Neuronal stem cell (in vitro differentiated cells): Measurements from ENCODE around the gene R3HCC1L. TPM values are rescaled to one million over a fixed set of nuclear protein-coding genes. Genes with fewer than 3 reads are reported as not detected.
A peak's percentile ranks its signal among the peaks of the same experiment; 100 is the strongest.

Experiments used
- DNase-seq: peaks from one replicate; pipeline ENCODE4 v3.0.0-alpha.2; 2013; ENCODE audit warnings: low spot score
- H2AFZ ChIP-seq: one replicate; pipeline ENCODE4 v1.6.1; 2013; ENCODE audit warnings: mild to moderate bottlenecking, low read length, inconsistent platforms
- H2AK5ac ChIP-seq: 2 replicates; pipeline ENCODE4 v1.6.1; 2013; ENCODE audit warnings: low read depth, mild to moderate bottlenecking, inconsistent platforms, low read length, moderate library complexity, mixed read lengths
- H2BK120ac ChIP-seq: 2 replicates; pipeline ENCODE4 v1.6.1; 2013; ENCODE audit warnings: low read depth, mild to moderate bottlenecking, inconsistent platforms, low read length, moderate library complexity, mixed read lengths
- H2BK12ac ChIP-seq: one replicate; pipeline ENCODE4 v1.6.1; 2013; ENCODE audit warnings: low read length, inconsistent platforms
- H2BK15ac ChIP-seq: 2 replicates; pipeline ENCODE4 v1.6.1; 2013; ENCODE audit warnings: mild to moderate bottlenecking, low read length, inconsistent platforms, mixed read lengths
- H2BK5ac ChIP-seq: one replicate; pipeline ENCODE4 v1.6.1; 2013; ENCODE audit warnings: inconsistent platforms, mild to moderate bottlenecking, low read length, moderate library complexity
- H3K14ac ChIP-seq: one replicate; pipeline ENCODE4 v1.6.1; 2013; ENCODE audit warnings: low read length, inconsistent platforms
- H3K18ac ChIP-seq: 2 replicates; pipeline ENCODE4 v1.6.1; 2013; ENCODE audit warnings: low read length, inconsistent platforms
- H3K23ac ChIP-seq: 2 replicates; pipeline ENCODE4 v1.6.1; 2013; ENCODE audit warnings: low read depth, mild to moderate bottlenecking, mixed read lengths, low read length, inconsistent platforms; ENCODE audit not compliant: poor library complexity
- H3K27ac ChIP-seq: replicated peaks from 3 replicates; pipeline ENCODE4 v1.5.1; 2013; ENCODE audit warnings: low read length, inconsistent platforms
- H3K27me3 ChIP-seq, 3 experiments: 2 replicates each; pipeline ENCODE4 v1.6.1; 2013; ENCODE audit warnings: low read length in 3 of 3, mild to moderate bottlenecking in 2 of 3, inconsistent platforms in 1 of 3, low read depth in 1 of 3, mixed read lengths in 1 of 3, moderate library complexity in 1 of 3; ENCODE audit not compliant: control insufficient read depth in 3 of 3, insufficient read depth in 3 of 3
- H3K36me3 ChIP-seq, 2 donors: replicated peaks in 1 of 2; 2 replicates each; pipeline ENCODE4 v1.6.1; 2013; ENCODE audit warnings: low read length in 2 of 2; ENCODE audit not compliant: control insufficient read depth in 2 of 2, insufficient read depth in 2 of 2
- H3K4ac ChIP-seq: 2 replicates; pipeline ENCODE4 v1.6.1; 2013; ENCODE audit warnings: inconsistent platforms, mild to moderate bottlenecking, low read length, moderate library complexity
- H3K4me1 ChIP-seq, 2 donors: 1 replicate in 1 of 2; 2 replicates in 1 of 2; pipeline ENCODE4 v1.6.1; 2013; ENCODE audit warnings: low read length in 2 of 2, low read depth in 1 of 2; ENCODE audit not compliant: control insufficient read depth in 2 of 2, insufficient read depth in 1 of 2
- H3K4me2 ChIP-seq: one replicate; pipeline ENCODE4 v1.6.1; 2013; ENCODE audit warnings: mild to moderate bottlenecking, low read length, inconsistent platforms; ENCODE audit not compliant: insufficient read depth, poor library complexity, severe bottlenecking
- H3K4me3 ChIP-seq, 2 donors: 2 replicates each; pipeline ENCODE4 v1.5.1; 2013; ENCODE audit warnings: low read length in 2 of 2, mild to moderate bottlenecking in 2 of 2, inconsistent platforms in 1 of 2, moderate library complexity in 1 of 2
- H3K79me1 ChIP-seq: one replicate; pipeline ENCODE4 v1.6.1; 2013; ENCODE audit warnings: low read depth, mild to moderate bottlenecking, inconsistent platforms, low read length, moderate library complexity
- H3K9ac ChIP-seq: one replicate; pipeline ENCODE4 v1.6.1; 2013; ENCODE audit warnings: mild to moderate bottlenecking, low read depth, low read length, inconsistent platforms; ENCODE audit not compliant: poor library complexity
- H3K9me3 ChIP-seq, 2 donors: replicated peaks in 1 of 2; 2 replicates each; pipeline versions ENCODE3 to v1.6.1; 2013; ENCODE audit warnings: low read length in 2 of 2, mild to moderate bottlenecking in 2 of 2, inconsistent platforms in 1 of 2, low read depth in 1 of 2, mixed read lengths in 1 of 2, moderate library complexity in 1 of 2; ENCODE audit not compliant: control insufficient read depth in 2 of 2, insufficient read depth in 1 of 2
- H4K8ac ChIP-seq: one replicate; pipeline ENCODE4 v1.6.1; 2013; ENCODE audit warnings: low read depth, mild to moderate bottlenecking, inconsistent platforms, low read length, moderate library complexity
- H4K91ac ChIP-seq: one replicate; pipeline ENCODE4 v1.6.1; 2013; ENCODE audit warnings: low read length, low read depth, mild to moderate bottlenecking, inconsistent platforms; ENCODE audit not compliant: poor library complexity
- WGBS, 2 donors: extraction: QIAGEN DNeasy Blood & Tissue Kit; methylation state at CpG; one replicate each; pipeline ENCODE4 v1.1.7; 2013; ENCODE audit warnings: missing lambda C conversion rate in 2 of 2, mixed read lengths in 1 of 2; ENCODE audit not compliant: insufficient read length in 2 of 2, insufficient replicate concordance in 1 of 2; ENCODE audit errors: extremely low coverage in 2 of 2; 5-methylcytosine and 5-hydroxymethylcytosine counted together
- polyA plus RNA-seq, 2 experiments: library from polyadenylated mRNA; stranded (reverse); fragments of 200-250 nt; gene quantifications; one replicate each; pipeline ENCODE4 v1.2.3, GENCODE V29; 2013

R3HCC1L gene
- polyA plus RNA-seq (2013, experiment 1 of 2), result 11.6 TPM
- polyA plus RNA-seq (2013, experiment 2 of 2), result 12.3 TPM

DNA sequence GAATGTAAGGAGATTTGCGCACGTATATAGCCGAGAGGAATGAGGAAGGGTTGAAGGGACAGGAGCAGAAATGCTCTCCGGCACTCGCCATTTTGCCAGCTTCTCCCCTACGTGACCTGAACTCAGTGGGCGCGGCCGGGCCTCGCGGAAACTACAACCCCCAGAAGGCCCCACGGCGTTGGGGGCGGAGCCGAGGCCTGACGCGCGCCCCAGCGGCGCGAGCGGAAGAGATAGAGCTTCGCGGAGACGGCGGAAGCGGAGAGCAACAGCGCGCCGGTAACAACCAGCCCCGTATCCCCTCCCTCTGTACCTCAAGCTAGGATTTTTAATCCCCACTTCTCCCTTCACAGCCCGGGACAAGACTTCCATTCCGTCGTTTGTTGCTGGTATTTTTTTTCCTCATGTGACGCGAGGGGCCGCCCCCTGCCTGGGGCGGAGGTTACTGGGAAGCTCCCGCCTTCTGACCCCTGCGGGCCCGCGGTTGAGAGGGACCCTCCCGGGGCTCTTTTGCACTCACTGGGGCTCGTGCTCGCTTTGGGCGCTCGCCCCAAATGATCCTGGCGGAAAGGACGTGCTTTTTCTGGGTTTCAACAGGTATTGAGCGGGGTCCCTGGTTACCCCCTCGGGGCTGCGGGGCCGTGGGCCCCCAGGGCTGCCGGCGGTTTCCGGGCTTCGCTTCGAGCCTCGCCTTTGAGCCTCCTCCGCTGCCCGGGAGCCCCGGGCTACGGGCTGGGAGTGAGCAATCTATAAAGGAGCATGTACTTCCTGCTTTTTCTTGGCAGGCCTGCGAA is at the start of gene R3HCC1L:
TSS of gene R3HCC1L (plus strand) at position 227 of the 791 bp plus-strand sequence. CDS start 73,458 bp downstream, outside the sequence.
- peak within 1 kb of the TSS; percentile 81 for H2AFZ ChIP-seq

GRCh38 chr10:98085238-98085637 is 49.2 kb upstream of the R3HCC1L start:
- Histone ChIP-seq H3K18ac (no peak overlapping the region), H2AFZ (no peak overlapping the region), H3K27me3 (peaks cover 0 to 23% (median 0%) of the 10 kb centered on the region in 3 experiments), H3K4me3 (no peak overlapping the region), H3K79me1 (no peaks in the 10 kb centered on the region), H3K27ac (no peak overlapping the region), H3K4me1 (no peaks in the 10 kb centered on the region), H4K8ac (no peak overlapping the region), H3K4ac (no peak overlapping the region), H2BK12ac (no peak overlapping the region), H3K9ac (no peak overlapping the region), H2AK5ac (no peak overlapping the region), H4K91ac (no peak overlapping the region), H3K23ac (no peak overlapping the region), H3K14ac (no peak overlapping the region), H2BK120ac (no peak overlapping the region), H3K36me3 (no peaks in the 10 kb centered on the region), H2BK5ac (no peak overlapping the region), H3K9me3 (no peaks in the 10 kb centered on the region), H2BK15ac (no peak overlapping the region), H3K4me2 (no peak overlapping the region)
- no CpG with 5 or more reads among the region's 4 CpGs for WGBS, 2 donors
- DNase-seq, result no peak

More for the DNA sequence above, at the start of gene R3HCC1L:
- H2BK15ac ChIP-seq, result no peak within 1 kb of the TSS
- peak within 1 kb of the TSS; percentile 70 for H3K18ac ChIP-seq
- peak; percentile 81 for DNase-seq
- H3K27me3 ChIP-seq, result no peaks in the 10 kb centered on the region
- no peaks in the 10 kb centered on the region for H3K79me1 ChIP-seq
- H2BK12ac ChIP-seq, result no peak within 1 kb of the TSS
- H3K23ac ChIP-seq, result peak within 1 kb of the TSS; percentile 70
- H3K14ac ChIP-seq, result no peak within 1 kb of the TSS
- peak within 1 kb of the TSS; percentile 72 to 83 for H3K4me3 ChIP-seq
- no peak within 1 kb of the TSS for H2BK120ac ChIP-seq
- peak within 1 kb of the TSS; percentile 82 for H3K9ac ChIP-seq
- no peak within 1 kb of the TSS for H4K91ac ChIP-seq
- peak within 1 kb of the TSS; percentile 70 for H2BK5ac ChIP-seq
- H3K9me3 ChIP-seq, result peaks cover 0 to 5% of the 10 kb centered on the region in 2 donors
- no peaks in the 10 kb centered on the region for H3K36me3 ChIP-seq
- no peak within 1 kb of the TSS for H2AK5ac ChIP-seq
- no peak within 1 kb of the TSS for H4K8ac ChIP-seq
- H3K4me2 ChIP-seq, result peak within 1 kb of the TSS; percentile 59
- peak within 1 kb of the TSS; percentile 82 for H3K27ac ChIP-seq
- H3K4ac ChIP-seq, result no peak within 1 kb of the TSS
- peaks cover 0 to 3% of the 10 kb centered on the region in 2 donors for H3K4me1 ChIP-seq
- WGBS, 2 donors, result no CpG with 5 or more reads among the region's 64 CpGs

DNA sequence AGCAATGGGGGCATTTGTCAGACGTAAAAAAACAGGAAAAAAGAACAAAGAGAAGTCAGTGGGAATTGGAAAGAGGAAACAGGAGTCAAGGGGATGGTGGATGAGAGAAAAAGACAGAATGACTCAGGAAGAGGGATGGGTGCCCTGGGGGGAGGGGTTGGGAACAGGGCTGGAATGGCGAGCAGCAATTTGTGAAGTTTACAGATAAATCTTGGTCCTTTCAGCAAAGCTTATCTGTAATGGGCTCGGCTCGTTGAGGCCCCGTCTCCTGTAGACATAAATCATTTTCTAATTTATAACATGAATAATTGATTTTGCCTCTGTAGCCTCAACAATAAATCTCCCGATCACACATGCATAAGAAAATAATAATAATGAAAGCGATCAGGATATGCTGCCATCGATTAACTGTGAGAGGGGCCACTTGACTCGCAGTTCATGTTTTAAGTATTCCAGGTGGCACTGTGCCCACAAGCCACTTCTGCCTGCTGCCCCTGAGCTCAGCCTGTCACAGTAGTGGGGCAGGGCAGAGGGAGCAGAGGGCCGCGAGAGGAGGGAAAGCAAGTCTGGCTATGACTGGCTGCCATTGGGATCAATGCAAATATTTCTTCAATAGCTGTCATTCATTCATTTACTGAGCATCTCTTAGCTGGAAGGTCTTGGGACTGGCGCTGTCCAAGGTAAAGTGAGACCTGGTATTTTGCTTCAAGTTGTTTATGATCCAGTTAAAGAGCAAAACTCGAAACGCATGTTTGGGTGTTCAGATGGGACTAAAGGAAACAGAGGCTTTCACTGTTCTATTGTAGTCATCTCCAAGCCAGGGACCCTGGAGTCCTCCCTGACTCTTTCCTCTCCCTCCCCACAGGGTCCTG is 47.4 kb upstream of the R3HCC1L start:
- no peaks in the 10 kb centered on the region for H3K36me3 ChIP-seq
- H2BK5ac ChIP-seq, result no peak overlapping the region
- H2BK12ac ChIP-seq, result no peak overlapping the region
- no peaks in the 10 kb centered on the region for H3K79me1 ChIP-seq
- no peak overlapping the region for H3K4me3 ChIP-seq
- peaks cover 0 to 10% (median 0%) of the 10 kb centered on the region in 3 experiments for H3K27me3 ChIP-seq
- H2AFZ ChIP-seq, result no peak overlapping the region
- H3K4me2 ChIP-seq, result no peak overlapping the region
- no peak overlapping the region for H4K8ac ChIP-seq
- no peak overlapping the region for H3K14ac ChIP-seq
- no peaks in the 10 kb centered on the region for H3K4me1 ChIP-seq
- no peaks in the 10 kb centered on the region for H3K9me3 ChIP-seq
- no peak overlapping the region for H2BK120ac ChIP-seq
- H3K9ac ChIP-seq, result no peak overlapping the region
- no peak overlapping the region for H4K91ac ChIP-seq
- H3K4ac ChIP-seq, result no peak overlapping the region
- H3K18ac ChIP-seq, result no peak overlapping the region
- no peak overlapping the region for H3K23ac ChIP-seq
- H2AK5ac ChIP-seq, result no peak overlapping the region
- no peak overlapping the region for H2BK15ac ChIP-seq
- H3K27ac ChIP-seq, result no peak overlapping the region
- DNase-seq, result no peak
- WGBS, 2 donors, result no CpG with 5 or more reads among the region's 14 CpGs
